ENCODE measurements around the gene TFB2M. TPM values are rescaled to one million over a fixed set of nuclear protein-coding genes. Genes with fewer than 3 reads are reported as not detected.

TFB2M gene
- total RNA-seq, 4 donors from 2014 or later = 5.6 to 8.4 (median 6.5) TPM

GRCh38 chr1:246540738-246541491 lies 25.1 kb downstream of the TFB2M start:
- H3K27ac ChIP-seq = no peak overlapping the region
- no peak for TF ChIP-seq CTCF (IDR thresholded peaks at IDR 0.05)
- no peak for TF ChIP-seq POLR2A (IDR thresholded peaks at IDR 0.05)
- H3K36me3 ChIP-seq = peaks cover 0 to 50% (median 0%) of the 10 kb centered on the region in 3 donors
- no peaks in the 10 kb centered on the region for H3K27me3 ChIP-seq
- H3K4me1 ChIP-seq = no peaks in the 10 kb centered on the region
- H3K4me3 ChIP-seq = no peak overlapping the region
- H3K9me3 ChIP-seq = no peaks in the 10 kb centered on the region
- DNase-seq = no peak

- Histone ChIP-seq H3K4me1 (no peaks in the 10 kb centered on the region), H3K4me3 (no peak overlapping the region), H3K27ac (no peak overlapping the region), H3K36me3 (peaks cover 0 to 27% (median 0%) of the 10 kb centered on the region in 3 donors), H3K9me3 (no peaks in the 10 kb centered on the region), H3K27me3 (no peaks in the 10 kb centered on the region)
- DNase-seq = no peak
- TF ChIP-seq CTCF (IDR thresholded peaks at IDR 0.05) = no peak
- TF ChIP-seq POLR2A (IDR thresholded peaks at IDR 0.05) = no peak
These were observed 28.2 kb downstream of the TFB2M start for GRCh38 chr1:246537887-246538286.

GRCh38 chr1:246537441-246537840 lies 28.6 kb downstream of the TFB2M start:
- Histone ChIP-seq H3K27me3 (no peaks in the 10 kb centered on the region), H3K27ac (no peak overlapping the region), H3K36me3 (peaks cover 0 to 24% (median 0%) of the 10 kb centered on the region in 3 donors), H3K4me1 (no peaks in the 10 kb centered on the region), H3K4me3 (no peak overlapping the region), H3K9me3 (no peaks in the 10 kb centered on the region)
- no peak for TF ChIP-seq POLR2A (IDR thresholded peaks at IDR 0.05)
- no peak for TF ChIP-seq CTCF (IDR thresholded peaks at IDR 0.05)
- no peak for DNase-seq

- Histone ChIP-seq H3K27ac (no peak overlapping the region), H3K27me3 (no peaks in the 10 kb centered on the region), H3K9me3 (peaks cover 0 to 9% (median 2%) of the 10 kb centered on the region in 4 donors), H3K36me3 (no peaks in the 10 kb centered on the region), H3K4me1 (no peaks in the 10 kb centered on the region), H3K4me3 (no peak overlapping the region)
- no peak for DNase-seq
- TF ChIP-seq CTCF (IDR thresholded peaks at IDR 0.05) = no peak
- no peak for TF ChIP-seq POLR2A (IDR thresholded peaks at IDR 0.05)
These were observed 31.9 kb downstream of the TFB2M start for GRCh38 chr1:246534114-246534513.

GRCh38 chr1:246533371-246533905 lies 32.6 kb downstream of the TFB2M start:
- Histone ChIP-seq H3K4me3 (no peak overlapping the region), H3K36me3 (no peaks in the 10 kb centered on the region), H3K27ac (no peak overlapping the region), H3K4me1 (no peaks in the 10 kb centered on the region), H3K9me3 (peaks cover 0 to 9% (median 2%) of the 10 kb centered on the region in 4 donors), H3K27me3 (no peaks in the 10 kb centered on the region)
- TF ChIP-seq POLR2A (IDR thresholded peaks at IDR 0.05) (no peak), CTCF (IDR thresholded peaks at IDR 0.05) (no peak)
- no peak for DNase-seq

All from Peyer's patch (tissue), 4 donors.